DMS114 treated with DMSO at 0.1 percent for 48 hours (cell line): ENCODE data around the gene AKT2.

Experiments
- DNase-seq: peaks from one replicate; lab custom pipeline; 2025; ENCODE audit not compliant: unreplicated experiment; lab: John Stamatoyannopoulos, UW

Gene AKT2

GRCh38 chr19:40274585-40275544 lies 10.3 kb downstream of the AKT2 start:
- DNase-seq, result no peak

- no peak for DNase-seq
Measured at GRCh38 chr19:40273469-40274360, 11.4 kb downstream of the AKT2 start.

- DNase-seq, result no peak
Measured at GRCh38 chr19:40272261-40272660, 12.9 kb downstream of the AKT2 start.

GRCh38 chr19:40271706-40272105 lies 13.4 kb downstream of the AKT2 start:
- DNase-seq, result no peak

- DNase-seq, result no peak
Measured at GRCh38 chr19:40270362-40271089, 14.6 kb downstream of the AKT2 start.

- DNase-seq, result no peak
Measured at GRCh38 chr19:40269216-40269940, 15.8 kb downstream of the AKT2 start.

GRCh38 chr19:40267601-40267997 lies 17.5 kb downstream of the AKT2 start:
- DNase-seq, result no peak

GRCh38 chr19:40266912-40267600 lies 18.1 kb downstream of the AKT2 start:
- DNase-seq, result no peak

- no peak for DNase-seq
Measured at GRCh38 chr19:40266119-40266518, 19.0 kb downstream of the AKT2 start.

- DNase-seq, result no peak
Measured at GRCh38 chr19:40265763-40266099, 19.4 kb downstream of the AKT2 start.

GRCh38 chr19:40265055-40265762 lies 19.9 kb downstream of the AKT2 start:
- no peak for DNase-seq

GRCh38 chr19:40264314-40265054 lies 20.7 kb downstream of the AKT2 start:
- DNase-seq, result no peak

GRCh38 chr19:40263440-40264313 lies 21.5 kb downstream of the AKT2 start:
- no peak for DNase-seq

- DNase-seq, result no peak
Measured at GRCh38 chr19:40262422-40262821, 22.7 kb downstream of the AKT2 start.

- no peak for DNase-seq
Measured at GRCh38 chr19:40261631-40262030, 23.5 kb downstream of the AKT2 start.

GRCh38 chr19:40257096-40257517 lies 28.0 kb downstream of the AKT2 start:
- no peak for DNase-seq

GRCh38 chr19:40256512-40256911 lies 28.6 kb downstream of the AKT2 start:
- no peak for DNase-seq
